ENCODE results near the gene DNMT3A. TPM values are rescaled to one million over a fixed set of nuclear protein-coding genes. Genes with fewer than 3 reads are reported as not detected.
A peak's percentile ranks its signal among the peaks of the same experiment; 100 is the strongest.

The DNMT3A gene
- total and polyA plus RNA-seq, 2 of the 8 experiments (the other 6 are each of a cell fraction or from before 2014, with no cell fraction given), result 33.6 to 178 TPM

DNA sequence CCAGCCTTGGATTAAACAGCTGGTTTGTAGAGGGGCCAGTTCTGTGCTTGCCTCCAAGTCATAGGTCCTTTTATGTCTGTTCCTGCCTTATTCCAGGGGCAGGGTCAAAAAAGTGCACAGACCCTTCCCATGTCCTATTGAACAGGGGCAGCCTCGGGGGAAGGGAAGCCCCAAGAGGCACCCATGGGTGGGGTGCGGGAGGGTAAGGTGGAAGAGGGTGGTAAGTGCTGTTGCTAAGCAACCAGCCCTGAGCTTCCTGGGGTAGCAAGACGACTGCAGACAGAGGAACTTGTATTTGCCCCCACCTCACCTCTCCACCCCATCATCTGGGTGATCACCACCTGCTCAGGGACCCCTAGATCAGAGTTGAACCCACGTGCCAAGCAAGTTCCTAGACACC is 7.7 kb downstream of the DNMT3A start:
- no peak overlapping the region for H3K56ac ChIP-seq (replicated peaks; ENCODE audit: insufficient read length, low read depth, low read length)
- H3K23ac ChIP-seq (ENCODE audit: insufficient read length), result no peak overlapping the region
- H4K5ac ChIP-seq (ENCODE audit: insufficient read length, low read depth, low read length), result peak overlapping the region; percentile 4
- DNase-seq (ENCODE audit: low read depth in 1 of 2, low spot score in 2 of 2) (no peak), FAIRE-seq (no peak)
- H2BK15ac ChIP-seq (ENCODE audit: low read length), result no peak overlapping the region; the same call in 1 of the 2 replicates
- ChIA-PET CTCF (ENCODE audit: partially characterized antibody) (interaction anchor here (0.6 to 11.4 kb wide), 8 partner anchors 10 to 236 kb away, joined by 3 to 178 read pairs (median 4); no protein-coding TSS in a partner anchor), POLR2A (ENCODE audit: partially characterized antibody) (interaction anchor here (1.2 to 2.7 kb wide), 6 partner anchors 10 to 57 kb away, joined by 3 to 10 read pairs (median 3); no protein-coding TSS in a partner anchor)
- peak overlapping the region; percentile 37 for H4K91ac ChIP-seq (replicated peaks; ENCODE audit: insufficient read length, low read length)
- H2AK5ac ChIP-seq (ENCODE audit: low read depth, low read length), result no peak overlapping the region
- H3K27me3 ChIP-seq (replicated peaks in 1 of 4; ENCODE audit: control insufficient read depth in 3 of 4, extremely low read depth in 1 of 4, insufficient read depth in 3 of 4, low read length in 3 of 4), result peaks cover 0 to 3% (median 0%) of the 10 kb centered on the region in 4 experiments; a peak in 2 of 7 replicates
- H2BK5ac ChIP-seq (ENCODE audit: low read depth, low read length), result no peak overlapping the region
- no peak overlapping the region for H3K27ac ChIP-seq (ENCODE audit: low read depth, low read length)
- H3K14ac ChIP-seq (ENCODE audit: insufficient read length), result no peak overlapping the region
- peak overlapping the region; percentile 54 to 67 for H3K4me2 ChIP-seq (ENCODE audit: insufficient read depth in 1 of 2, low read depth in 2 of 2, low read length in 2 of 2)
- no peak overlapping the region for H3K4ac ChIP-seq (replicated peaks; ENCODE audit: insufficient read length, low read depth, low read length)
- H3K9me3 ChIP-seq (ENCODE audit: insufficient read depth in 2 of 2, low read depth in 1 of 2, low read length in 1 of 2), result no peaks in the 10 kb centered on the region
- peak overlapping the region; percentile 1; the same call in 1 of the 2 replicates for H3K18ac ChIP-seq (ENCODE audit: extremely low read depth, low read length)
- WGBS, 2 experiments (ENCODE audit: extremely low coverage in 1 of 2, insufficient coverage in 1 of 2, insufficient read length in 1 of 2, insufficient replicate concordance in 2 of 2, low coverage in 1 of 2, low lambda C conversion rate in 2 of 2, missing lambda C conversion rate in 1 of 2), result 41% methylated on average over 3 of the region's 4 CpGs; no CpG with 5 or more reads in 1 of the 2 experiments
- H2AFZ ChIP-seq (ENCODE audit: low read length), result no peak overlapping the region
- 0 out of 2 replicates have a peak overlapping the region, but pooled peaks have one; percentile 72 for H2BK20ac ChIP-seq (ENCODE audit: low read length)
- no peak overlapping the region for H2BK120ac ChIP-seq (replicated peaks; ENCODE audit: low read depth, low read length)
- peaks cover 3% of the 10 kb centered on the region for H3K79me1 ChIP-seq (ENCODE audit: low read depth, low read length)
- H2BK12ac ChIP-seq (ENCODE audit: low read depth, low read length), result no peak overlapping the region
- peaks cover 2% of the 10 kb centered on the region; the same call in 1 of the 2 replicates for H3K23me2 ChIP-seq (ENCODE audit: low read depth, low read length)
- peaks cover 0 to 8% of the 10 kb centered on the region in 2 experiments for H4K20me1 ChIP-seq (replicated peaks in 1 of 2; ENCODE audit: control insufficient read depth in 1 of 2, insufficient read depth in 2 of 2, low read length in 2 of 2)
- H4K8ac ChIP-seq (ENCODE audit: extremely low read depth, insufficient read depth, low read length), result no peak overlapping the region; the same call in 1 of the 2 replicates
- H3K4me1 ChIP-seq (replicated peaks in 1 of 4; ENCODE audit: control insufficient read depth in 3 of 4, insufficient read depth in 4 of 4, low read length in 3 of 4), result peaks cover 18 to 44% (median 28%) of the 10 kb centered on the region in 4 experiments
- no peak overlapping the region; a peak in 1 of 7 replicates for H3K9ac ChIP-seq (replicated peaks in 1 of 4; ENCODE audit: extremely low read depth in 1 of 4, low read depth in 3 of 4, low read length in 3 of 4)
- no peaks in the 10 kb centered on the region for H3K36me3 ChIP-seq (ENCODE audit: control insufficient read depth in 2 of 4, insufficient read depth in 4 of 4, low read length in 3 of 4)
- H3K79me2 ChIP-seq (ENCODE audit: control insufficient read depth in 1 of 2, insufficient read depth in 2 of 2, low read length in 2 of 2), result peaks cover 0 to 4% of the 10 kb centered on the region in 2 experiments; a peak in 1 of 4 replicates
- peak overlapping the region in 1 of 4 experiments; percentile 33; a peak in 1 of 8 replicates for H3K4me3 ChIP-seq (ENCODE audit: extremely low read depth in 1 of 4, insufficient read depth in 2 of 4, low read depth in 3 of 4, low read length in 4 of 4)
- no peak for TF ChIP-seq TAF7 (optimal IDR thresholded peaks at IDR 0.05; ENCODE audit: borderline replicate concordance, low read depth, low read length)
- no peak for TF ChIP-seq SUZ12 (IDR thresholded peaks at IDR 0.05; ENCODE audit: low read length)
- TF ChIP-seq HDAC2 (IDR thresholded peaks at IDR 0.05; ENCODE audit: borderline replicate concordance in 1 of 2, low read depth in 2 of 2, low read length in 2 of 2), result no peak
- TF ChIP-seq, protein P1, sequence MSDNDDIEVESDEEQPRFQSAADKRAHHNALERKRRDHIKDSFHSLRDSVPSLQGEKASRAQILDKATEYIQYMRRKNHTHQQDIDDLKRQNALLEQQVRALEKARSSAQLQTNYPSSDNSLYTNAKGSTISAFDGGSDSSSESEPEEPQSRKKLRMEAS (IDR thresholded peaks at IDR 0.05), result no peak
- TF ChIP-seq SP1 (IDR thresholded peaks at IDR 0.05; ENCODE audit: low read depth, low read length), result no peak
- TF ChIP-seq SP2 (IDR thresholded peaks at IDR 0.05; ENCODE audit: low read length), result no peak
- TF ChIP-seq ASH2L (IDR thresholded peaks at IDR 0.05; ENCODE audit: low read length), result no peak
- TF ChIP-seq NANOG (IDR thresholded peaks at IDR 0.05; ENCODE audit: insufficient read depth, low read depth, low read length, poor library complexity, severe bottlenecking), result no peak
- TF ChIP-seq, protein P2, sequence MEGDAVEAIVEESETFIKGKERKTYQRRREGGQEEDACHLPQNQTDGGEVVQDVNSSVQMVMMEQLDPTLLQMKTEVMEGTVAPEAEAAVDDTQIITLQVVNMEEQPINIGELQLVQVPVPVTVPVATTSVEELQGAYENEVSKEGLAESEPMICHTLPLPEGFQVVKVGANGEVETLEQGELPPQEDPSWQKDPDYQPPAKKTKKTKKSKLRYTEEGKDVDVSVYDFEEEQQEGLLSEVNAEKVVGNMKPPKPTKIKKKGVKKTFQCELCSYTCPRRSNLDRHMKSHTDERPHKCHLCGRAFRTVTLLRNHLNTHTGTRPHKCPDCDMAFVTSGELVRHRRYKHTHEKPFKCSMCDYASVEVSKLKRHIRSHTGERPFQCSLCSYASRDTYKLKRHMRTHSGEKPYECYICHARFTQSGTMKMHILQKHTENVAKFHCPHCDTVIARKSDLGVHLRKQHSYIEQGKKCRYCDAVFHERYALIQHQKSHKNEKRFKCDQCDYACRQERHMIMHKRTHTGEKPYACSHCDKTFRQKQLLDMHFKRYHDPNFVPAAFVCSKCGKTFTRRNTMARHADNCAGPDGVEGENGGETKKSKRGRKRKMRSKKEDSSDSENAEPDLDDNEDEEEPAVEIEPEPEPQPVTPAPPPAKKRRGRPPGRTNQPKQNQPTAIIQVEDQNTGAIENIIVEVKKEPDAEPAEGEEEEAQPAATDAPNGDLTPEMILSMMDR (IDR thresholded peaks at IDR 0.05; ENCODE audit: control extremely low read depth in 1 of 3, insufficient read depth in 1 of 3, low read depth in 1 of 3, low read length in 3 of 3), result no peak
